Uterus (tissue), 4 donors: ENCODE results near the gene WNT7A. TPM values are rescaled to one million over a fixed set of nuclear protein-coding genes. Genes with fewer than 3 reads are reported as not detected.

Experiments
- DNase-seq, 2 donors: peaks; one replicate each; pipeline ENCODE4 v3.0.0-alpha.2; 2019 to 2020
- H3K27ac ChIP-seq, 2 donors: fragments of 200-600 bp; sonication (generic); 1 replicate in 1 of 2; 2 replicates in 1 of 2; pipeline ENCODE4 v1.5.1; 2016 to 2018
- H3K27me3 ChIP-seq, 2 donors: fragments of 200-600 bp; sonication (generic); one replicate each; pipeline ENCODE4 v1.5.1; 2018 to 2019; ENCODE audit warnings: control low read depth in 1 of 2
- H3K36me3 ChIP-seq, 2 donors: fragments of 200-600 bp; sonication (generic); one replicate each; pipeline ENCODE4 v1.5.1; 2019; ENCODE audit warnings: control low read depth in 1 of 2
- H3K4me1 ChIP-seq, 2 donors: fragments of 200-600 bp; sonication (generic); one replicate each; pipeline ENCODE4 v1.5.1; 2018 to 2019; ENCODE audit warnings: control low read depth in 1 of 2
- H3K4me3 ChIP-seq, 2 donors: fragments of 200-600 bp; sonication (generic); 1 replicate in 1 of 2; 2 replicates in 1 of 2; pipeline ENCODE4 v1.5.1; 2018 to 2019; ENCODE audit warnings: mild to moderate bottlenecking in 1 of 2
- H3K9me3 ChIP-seq, 2 donors: fragments of 200-600 bp; sonication (generic); one replicate each; pipeline ENCODE4 v1.5.1; 2019; ENCODE audit warnings: control low read depth in 1 of 2
- POLR2A ChIP-seq, 2 donors: fragments of 450-650 bp; IDR thresholded peaks; one replicate each; pipeline ENCODE4 v1.6.1; 2016; ENCODE audit warnings: antibody characterized with exemption in 2 of 2, mild to moderate bottlenecking in 1 of 2, moderate library complexity in 1 of 2
- intact Hi-C: fragments of 100-400 bp; cut with DNase I; formaldehyde crosslinking; loops from one replicate; pipeline ENCODE4 v1.15.1; 2023; ENCODE audit warnings: low total_unique reads
- total RNA-seq, 4 donors: library from RNA; depleted of rRNA in 3 of 4; stranded (reverse); fragments of >200 nt in 3 of 4; gene quantifications; one replicate each; pipeline versions ENCODE4 v1.1.0 to v1.2.4, GENCODE V29; 2014 to 2023
- TF ChIP-seq, protein P1 (sequence below), 4 experiments: fragments of 200-600 bp in 2 of 4; fragments of 450-650 bp in 2 of 4; sonication (generic) in 2 of 4; IDR thresholded peaks; one replicate each; pipeline ENCODE4 v1.5.1; 2016 to 2019; ENCODE audit warnings: antibody characterized with exemption in 4 of 4, mild to moderate bottlenecking in 2 of 4, moderate library complexity in 1 of 4
- donor health status: DM: yes; HTN: yes; CAD: no.

WNT7A gene
- total RNA-seq, 4 donors from 2014 or later: 0.21 to 19.8 (median 0.26) TPM; not detected in 1

DNA sequence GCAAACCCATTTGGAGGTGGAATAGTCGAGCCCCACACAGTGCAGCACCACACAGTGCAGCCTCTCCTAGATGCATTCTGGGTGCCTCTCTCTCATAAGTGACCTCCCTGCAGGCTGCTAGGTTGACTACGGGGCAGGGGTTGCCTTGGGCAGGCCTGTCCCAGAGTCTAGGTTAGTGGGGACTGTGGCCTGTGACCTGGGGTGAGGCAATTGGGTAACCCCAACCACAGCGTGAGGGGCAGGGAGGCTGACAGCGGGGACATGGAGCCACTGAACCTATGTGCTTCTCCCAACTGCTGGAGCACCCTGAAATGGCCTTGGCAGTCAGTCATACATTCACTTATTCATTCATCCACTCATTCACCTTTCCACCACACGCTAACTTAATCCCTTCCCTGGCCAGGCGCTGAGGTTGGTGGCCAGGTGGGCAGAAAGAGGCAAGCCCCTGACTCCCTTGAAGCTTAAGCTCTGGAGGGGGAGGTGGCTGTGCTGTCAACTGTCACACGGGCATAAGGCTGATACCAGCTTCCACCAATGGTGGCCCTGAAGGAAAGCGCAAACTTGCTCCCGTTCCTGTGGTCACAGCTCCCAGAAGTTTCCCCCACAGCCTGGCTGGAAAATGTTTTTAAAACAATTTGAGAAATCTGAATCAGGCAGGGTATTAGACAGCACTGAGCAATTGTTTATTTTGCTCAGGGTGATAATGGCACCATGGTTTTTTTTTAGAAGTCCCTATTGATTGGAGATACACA, 46.2 kb downstream of the WNT7A start:
- intact Hi-C loops: no loop called here
- Histone ChIP-seq H3K27me3 (no peaks in the 10 kb centered on the region), H3K27ac (no peak overlapping the region), H3K4me1 (no peaks in the 10 kb centered on the region), H3K36me3 (no peaks in the 10 kb centered on the region), H3K9me3 (no peaks in the 10 kb centered on the region), H3K4me3 (no peak overlapping the region)
- DNase-seq: no peak
- TF ChIP-seq, protein P1, sequence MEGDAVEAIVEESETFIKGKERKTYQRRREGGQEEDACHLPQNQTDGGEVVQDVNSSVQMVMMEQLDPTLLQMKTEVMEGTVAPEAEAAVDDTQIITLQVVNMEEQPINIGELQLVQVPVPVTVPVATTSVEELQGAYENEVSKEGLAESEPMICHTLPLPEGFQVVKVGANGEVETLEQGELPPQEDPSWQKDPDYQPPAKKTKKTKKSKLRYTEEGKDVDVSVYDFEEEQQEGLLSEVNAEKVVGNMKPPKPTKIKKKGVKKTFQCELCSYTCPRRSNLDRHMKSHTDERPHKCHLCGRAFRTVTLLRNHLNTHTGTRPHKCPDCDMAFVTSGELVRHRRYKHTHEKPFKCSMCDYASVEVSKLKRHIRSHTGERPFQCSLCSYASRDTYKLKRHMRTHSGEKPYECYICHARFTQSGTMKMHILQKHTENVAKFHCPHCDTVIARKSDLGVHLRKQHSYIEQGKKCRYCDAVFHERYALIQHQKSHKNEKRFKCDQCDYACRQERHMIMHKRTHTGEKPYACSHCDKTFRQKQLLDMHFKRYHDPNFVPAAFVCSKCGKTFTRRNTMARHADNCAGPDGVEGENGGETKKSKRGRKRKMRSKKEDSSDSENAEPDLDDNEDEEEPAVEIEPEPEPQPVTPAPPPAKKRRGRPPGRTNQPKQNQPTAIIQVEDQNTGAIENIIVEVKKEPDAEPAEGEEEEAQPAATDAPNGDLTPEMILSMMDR (IDR thresholded peaks at IDR 0.05): no peak
- no peak for TF ChIP-seq POLR2A (IDR thresholded peaks at IDR 0.05)

DNA sequence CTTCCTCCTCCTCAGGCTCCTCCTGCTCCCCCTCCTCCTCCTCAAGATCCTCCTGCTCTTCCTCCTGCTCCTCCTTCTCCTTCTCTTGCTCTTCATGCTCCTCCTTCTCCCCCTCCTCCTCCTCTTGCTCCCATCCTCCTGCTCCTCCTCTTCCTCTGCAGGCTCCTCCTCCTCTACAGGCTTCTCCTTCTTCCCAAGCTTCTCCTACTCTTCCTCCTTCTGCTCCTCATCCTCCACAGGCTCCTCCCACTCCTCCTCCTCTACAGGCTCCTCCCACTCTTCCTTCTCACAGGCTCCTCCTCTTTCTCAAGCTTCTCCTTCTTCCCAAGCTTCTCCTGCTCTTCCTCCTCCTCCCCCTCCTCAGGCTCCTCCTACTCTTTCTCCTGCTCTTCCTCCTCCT, 47.7 kb downstream of the WNT7A start:
- intact Hi-C loops: no loop called here
- no peaks in the 10 kb centered on the region for H3K9me3 ChIP-seq
- no peak overlapping the region for H3K27ac ChIP-seq
- TF ChIP-seq POLR2A (IDR thresholded peaks at IDR 0.05): no peak
- TF ChIP-seq, protein P1 (IDR thresholded peaks at IDR 0.05): no peak
- no peaks in the 10 kb centered on the region for H3K27me3 ChIP-seq
- no peaks in the 10 kb centered on the region for H3K4me1 ChIP-seq
- H3K4me3 ChIP-seq: no peak overlapping the region
- no peak for DNase-seq
- H3K36me3 ChIP-seq: no peaks in the 10 kb centered on the region

DNA sequence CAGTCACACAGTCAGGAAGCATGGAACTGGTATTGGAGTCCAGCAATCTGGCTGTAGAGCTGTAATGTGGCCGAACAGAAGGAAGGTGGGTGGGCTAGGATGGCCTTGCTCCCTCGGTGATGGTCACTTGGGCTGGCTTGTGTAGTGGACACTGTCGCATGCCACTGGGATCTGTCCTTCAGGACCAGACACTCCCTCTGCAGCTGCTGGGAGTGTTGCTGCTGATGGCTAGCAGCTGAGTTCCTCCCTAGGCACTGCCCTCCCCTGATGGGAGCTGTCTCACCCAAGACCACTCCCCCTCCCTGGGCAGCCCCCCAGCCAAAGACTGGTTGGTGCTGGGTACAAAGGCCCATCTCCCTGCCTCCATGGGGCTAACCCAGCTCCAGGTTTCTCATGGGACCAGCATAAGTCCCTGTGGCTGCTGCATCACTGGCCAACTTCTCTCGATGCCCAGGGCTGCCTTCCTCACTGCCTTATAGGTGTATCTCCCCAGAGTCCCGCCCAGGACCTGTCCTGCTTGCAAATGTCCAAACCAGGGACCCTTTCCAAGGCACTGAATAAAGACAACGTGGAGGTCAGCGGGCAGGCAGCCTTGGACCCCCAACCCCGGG, 48.4 kb downstream of the WNT7A start:
- intact Hi-C loops: no loop called here
- H3K4me1 ChIP-seq: no peaks in the 10 kb centered on the region
- H3K36me3 ChIP-seq: no peaks in the 10 kb centered on the region
- TF ChIP-seq, protein P1 (IDR thresholded peaks at IDR 0.05): no peak
- no peak for TF ChIP-seq POLR2A (IDR thresholded peaks at IDR 0.05)
- no peaks in the 10 kb centered on the region for H3K9me3 ChIP-seq
- H3K4me3 ChIP-seq: no peak overlapping the region
- DNase-seq: no peak
- H3K27me3 ChIP-seq: no peaks in the 10 kb centered on the region
- H3K27ac ChIP-seq: no peak overlapping the region

DNA sequence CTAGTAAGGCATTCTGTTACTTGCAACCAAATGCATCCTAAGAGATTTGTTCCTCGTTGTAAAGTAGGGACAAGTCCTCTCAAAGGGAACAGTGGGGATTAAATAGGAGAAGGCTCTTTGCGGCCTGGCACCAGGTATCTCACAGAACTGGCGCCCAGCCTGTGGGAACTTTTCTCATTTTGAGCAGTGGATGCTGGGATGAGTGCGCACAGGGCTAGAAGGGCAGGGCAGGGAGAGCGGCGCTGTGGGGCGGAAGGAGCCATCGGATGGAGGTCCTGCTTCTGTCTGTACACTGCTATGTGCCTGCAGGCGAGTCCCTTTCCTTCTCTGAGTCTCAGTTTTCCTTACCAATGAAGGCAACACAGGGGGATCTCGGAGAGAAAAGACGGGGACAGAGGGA, 50.6 kb downstream of the WNT7A start:
- DNase-seq: no peak
- Histone ChIP-seq H3K27ac (no peak overlapping the region), H3K9me3 (no peaks in the 10 kb centered on the region), H3K4me3 (no peak overlapping the region), H3K36me3 (no peaks in the 10 kb centered on the region), H3K4me1 (no peaks in the 10 kb centered on the region), H3K27me3 (no peaks in the 10 kb centered on the region)
- intact Hi-C loops: no loop called here
- TF ChIP-seq, protein P1 (IDR thresholded peaks at IDR 0.05): no peak
- TF ChIP-seq POLR2A (IDR thresholded peaks at IDR 0.05): no peak

DNA sequence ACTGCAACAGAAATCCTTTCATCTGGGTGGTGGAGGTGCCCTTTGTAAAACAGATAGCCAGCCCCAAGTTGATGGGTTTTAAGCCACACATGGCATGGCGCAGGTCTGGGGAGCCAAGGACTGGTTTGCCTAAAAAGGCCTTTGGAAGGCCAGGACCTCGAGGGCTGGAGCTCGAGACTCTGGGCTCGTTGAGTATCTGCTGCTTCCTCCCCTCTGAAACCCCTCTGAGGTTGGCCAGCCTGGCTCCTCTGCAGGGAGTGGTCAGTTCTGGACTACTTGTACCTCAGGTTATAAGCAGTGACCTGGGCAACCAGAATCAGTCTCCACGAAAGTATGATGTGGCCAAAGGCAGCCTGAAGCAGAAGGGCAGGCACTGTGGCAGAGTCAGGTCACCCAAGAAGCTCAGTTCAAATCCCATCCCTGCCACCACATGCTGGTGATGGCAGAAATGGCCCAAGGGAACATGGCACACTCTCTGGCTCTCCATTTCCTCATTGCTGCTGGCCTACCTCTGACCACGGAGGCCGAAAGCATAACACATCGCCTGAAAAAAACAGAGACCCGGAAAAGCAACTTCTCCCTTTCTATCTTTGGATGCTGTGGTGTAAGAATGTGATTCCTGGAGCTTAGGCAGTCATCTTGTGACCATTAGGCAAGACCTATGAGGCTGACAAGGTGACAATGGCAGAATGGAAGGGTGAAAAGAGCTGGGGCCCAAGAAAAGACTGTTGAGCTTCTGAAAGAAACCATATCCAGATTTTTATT, 51.2 kb downstream of the WNT7A start:
- Histone ChIP-seq H3K9me3 (no peaks in the 10 kb centered on the region), H3K27ac (no peak overlapping the region), H3K27me3 (no peaks in the 10 kb centered on the region), H3K4me1 (no peaks in the 10 kb centered on the region), H3K4me3 (no peak overlapping the region), H3K36me3 (no peaks in the 10 kb centered on the region)
- DNase-seq: no peak
- TF ChIP-seq, protein P1 (IDR thresholded peaks at IDR 0.05): no peak
- no peak for TF ChIP-seq POLR2A (IDR thresholded peaks at IDR 0.05)
- intact Hi-C loops: no loop called here
